Mesenteric fat pad (tissue), 1 donor: Measurements from ENCODE around the gene PPP1R27. TPM values are rescaled to one million over a fixed set of nuclear protein-coding genes. Genes with fewer than 3 reads are reported as not detected.

Experiments
- DNase-seq: peaks from one replicate; pipeline ENCODE4 v3.0.0-alpha.2; 2020; ENCODE audit warnings: low spot score
- total RNA-seq: library from RNA; stranded (reverse); fragmentation: NEBNext Ultra II Directional; extraction: Animal tissue kit (Norgen Biotek cat#: 25700); gene quantifications from one replicate; pipeline ENCODE4 v1.2.1, GENCODE V29; 2021
- donor health status: DM: yes; HTN: yes; CAD: no.

Gene PPP1R27
- total RNA-seq, 1 donor from 2014 or later, result not detected

- no peak for DNase-seq
Measured at GRCh38 chr17:81822996-81823819, 11.6 kb downstream of the PPP1R27 start.

- DNase-seq, result no peak
Measured at GRCh38 chr17:81822312-81822637, 12.6 kb downstream of the PPP1R27 start.

- DNase-seq, result no peak
Measured at GRCh38 chr17:81821603-81822311, 13.1 kb downstream of the PPP1R27 start.

GRCh38 chr17:81821147-81821546 lies 13.7 kb downstream of the PPP1R27 start:
- no peak for DNase-seq

- no peak for DNase-seq
Measured at GRCh38 chr17:81819708-81820107, 15.1 kb downstream of the PPP1R27 start.

GRCh38 chr17:81817758-81818147 lies 17.1 kb downstream of the PPP1R27 start:
- DNase-seq, result no peak

- no peak for DNase-seq
Measured at GRCh38 chr17:81815646-81815986, 19.2 kb downstream of the PPP1R27 start.

GRCh38 chr17:81814748-81815645 lies 19.9 kb downstream of the PPP1R27 start:
- no peak for DNase-seq

GRCh38 chr17:81813861-81814683 lies 20.8 kb downstream of the PPP1R27 start:
- DNase-seq, result no peak

- no peak for DNase-seq
Measured at GRCh38 chr17:81813371-81813684, 21.5 kb downstream of the PPP1R27 start.

- no peak for DNase-seq
Measured at GRCh38 chr17:81812571-81813370, 22.1 kb downstream of the PPP1R27 start.

- no peak for DNase-seq
Measured at GRCh38 chr17:81811705-81812570, 22.9 kb downstream of the PPP1R27 start.

- DNase-seq, result no peak
Measured at GRCh38 chr17:81810892-81811704, 23.8 kb downstream of the PPP1R27 start.

GRCh38 chr17:81810476-81810875 lies 24.4 kb downstream of the PPP1R27 start:
- no peak for DNase-seq

GRCh38 chr17:81809556-81809998 lies 25.3 kb downstream of the PPP1R27 start:
- no peak for DNase-seq

GRCh38 chr17:81808778-81809555 lies 25.9 kb downstream of the PPP1R27 start:
- DNase-seq, result no peak

GRCh38 chr17:81807839-81808238 lies 27.0 kb downstream of the PPP1R27 start:
- no peak for DNase-seq
